GM21367 (cell line): ENCODE data around the gene CSRNP3.
"Not testable (repeated sequence)": the region's sequence is repeated elsewhere in the genome, so short reads cannot be mapped to it uniquely, and the experiment has no call there.

ENCODE experiments used
- ATAC-seq: cut with Tn5 transposase; IDR thresholded peaks from one replicate; pipeline ENCODE4 v1.9.1; 2021; ENCODE audit not compliant: unreplicated experiment

Gene CSRNP3

DNA sequence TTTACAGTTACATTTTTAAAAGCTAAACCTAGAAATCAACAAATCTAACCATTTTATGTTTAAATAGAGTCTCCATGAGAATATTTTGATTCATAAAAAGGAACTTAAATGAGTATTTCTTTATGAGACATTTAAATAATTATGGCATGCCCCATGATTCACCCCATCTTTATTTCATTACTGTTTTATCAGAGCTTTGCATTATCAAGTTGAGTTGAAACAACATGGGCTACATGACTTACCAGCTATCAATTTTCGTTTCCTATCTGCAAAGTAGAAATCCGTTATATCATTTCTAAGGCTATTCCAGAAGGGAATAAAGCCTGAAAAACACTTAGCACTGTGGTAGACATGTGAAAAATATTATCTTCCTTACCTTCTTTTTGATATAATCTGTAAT is 163.1 kb downstream of the CSRNP3 start:
- ATAC-seq: no peak

- ATAC-seq: no peak
These were observed 163.9 kb downstream of the CSRNP3 start for GRCh38 chr2:165633431-165633830.

DNA sequence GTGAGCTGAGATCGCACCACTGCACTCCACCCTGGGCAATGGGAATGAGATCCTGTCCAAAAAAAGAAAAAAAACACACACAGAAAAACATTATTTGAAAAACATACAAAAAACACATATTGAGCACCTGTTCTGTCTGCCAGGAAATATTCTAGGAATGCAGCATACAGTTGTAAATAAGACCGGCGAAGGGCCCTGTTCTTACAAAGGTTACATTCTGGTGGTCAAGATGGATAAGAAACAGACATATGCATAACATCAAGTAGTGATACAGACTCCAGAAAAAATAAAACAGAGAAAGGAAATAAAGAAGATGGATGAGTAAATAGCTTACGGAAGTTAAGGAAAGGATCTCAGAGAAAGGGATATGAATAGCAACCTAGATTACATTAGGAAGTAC is 164.8 kb downstream of the CSRNP3 start:
- no peak for ATAC-seq

DNA sequence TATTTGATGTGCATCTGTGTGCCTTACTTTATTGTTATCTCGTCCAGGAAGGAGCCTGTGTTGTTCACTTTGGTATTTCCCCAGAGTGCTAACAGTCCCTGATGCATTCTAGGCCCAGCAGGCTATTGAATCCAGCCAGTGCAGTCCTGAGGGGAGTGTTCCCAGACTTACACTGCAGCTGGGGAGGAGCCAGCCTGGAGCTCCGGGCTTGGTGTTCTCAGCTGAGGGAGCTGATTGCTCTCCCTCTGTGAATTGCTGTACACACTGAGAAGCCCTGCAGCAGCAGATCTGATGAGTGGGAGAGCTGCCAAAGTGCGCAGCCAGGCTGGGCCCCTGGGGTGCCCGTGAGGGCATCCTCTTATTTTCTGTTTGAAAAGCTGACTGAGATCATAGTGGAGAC is 165.4 kb downstream of the CSRNP3 start:
- no peak for ATAC-seq

DNA sequence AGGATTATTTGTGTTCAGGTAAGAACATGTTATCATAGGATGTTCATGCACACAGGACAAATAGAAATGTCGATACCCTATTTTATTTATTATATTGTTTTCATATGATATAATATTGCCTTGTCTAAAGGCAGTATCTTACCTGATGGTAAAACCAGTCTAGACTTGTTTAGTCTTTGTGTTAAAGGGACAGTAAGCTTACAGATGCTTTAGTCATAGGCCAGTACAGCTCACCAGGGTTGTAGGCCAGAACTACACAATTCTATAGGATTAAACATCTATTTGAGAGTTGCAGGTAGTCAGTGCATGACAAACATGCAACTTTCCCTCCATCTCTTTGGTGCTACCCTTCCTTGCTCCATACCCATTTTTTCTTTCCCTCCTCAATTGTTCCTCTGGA is 166.0 kb downstream of the CSRNP3 start:
- ATAC-seq: no peak

DNA sequence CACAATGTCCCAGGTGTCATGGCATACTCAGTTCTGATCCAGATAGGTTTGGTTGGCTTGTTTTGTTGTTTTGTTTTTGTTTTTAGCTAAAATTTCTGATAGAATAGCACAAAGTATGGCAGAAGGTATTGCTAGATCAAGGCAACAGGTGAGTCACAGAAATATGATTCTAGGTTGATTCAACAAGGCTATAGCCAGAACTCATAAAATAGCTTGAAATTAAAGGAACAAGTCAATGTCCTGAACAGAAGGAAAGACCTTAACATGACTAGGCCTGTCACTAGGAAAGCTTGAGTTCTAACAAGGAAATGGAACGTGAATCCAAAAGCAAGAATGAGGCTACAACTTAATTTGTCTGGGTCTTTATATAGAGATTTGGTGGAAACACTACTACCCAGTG is 167.5 kb downstream of the CSRNP3 start:
- ATAC-seq: no peak

DNA sequence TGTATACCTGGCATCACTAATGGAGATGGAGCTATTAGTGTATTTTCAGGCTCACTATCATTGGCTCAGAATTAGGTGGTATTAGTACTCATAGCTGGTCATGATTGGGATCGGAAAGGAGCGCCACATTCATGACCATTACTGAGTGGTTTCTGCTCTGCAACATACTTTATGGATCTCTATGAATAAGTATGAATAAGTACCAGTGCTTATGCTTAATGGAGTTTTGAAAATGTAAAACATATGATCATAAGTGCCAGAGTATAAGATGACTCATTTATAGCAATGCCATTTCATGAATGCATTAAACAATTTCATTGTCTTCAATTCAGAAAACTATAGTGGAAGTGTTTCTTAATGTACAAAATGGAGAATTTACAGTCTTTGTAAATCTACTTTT is 167.9 kb downstream of the CSRNP3 start:
- no peak for ATAC-seq

DNA sequence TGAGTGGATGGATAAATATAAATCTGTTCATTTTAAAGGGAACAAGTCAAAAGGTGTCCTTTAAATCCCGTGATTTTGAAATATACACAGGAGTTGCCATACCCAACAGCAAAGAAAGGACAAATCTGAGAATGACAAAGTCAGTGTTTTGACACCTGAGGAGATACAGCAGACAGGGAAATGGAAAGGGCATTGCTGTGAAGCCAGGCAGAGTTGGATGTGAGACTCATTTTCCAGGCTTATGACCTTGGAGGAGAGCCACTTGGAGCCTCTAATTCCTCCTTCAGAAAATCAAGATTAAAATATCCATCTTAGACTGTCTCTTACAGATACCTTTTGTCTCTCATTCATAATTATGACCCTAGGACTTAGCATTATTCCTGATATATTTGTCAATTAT is 170.0 kb downstream of the CSRNP3 start:
- no peak for ATAC-seq

DNA sequence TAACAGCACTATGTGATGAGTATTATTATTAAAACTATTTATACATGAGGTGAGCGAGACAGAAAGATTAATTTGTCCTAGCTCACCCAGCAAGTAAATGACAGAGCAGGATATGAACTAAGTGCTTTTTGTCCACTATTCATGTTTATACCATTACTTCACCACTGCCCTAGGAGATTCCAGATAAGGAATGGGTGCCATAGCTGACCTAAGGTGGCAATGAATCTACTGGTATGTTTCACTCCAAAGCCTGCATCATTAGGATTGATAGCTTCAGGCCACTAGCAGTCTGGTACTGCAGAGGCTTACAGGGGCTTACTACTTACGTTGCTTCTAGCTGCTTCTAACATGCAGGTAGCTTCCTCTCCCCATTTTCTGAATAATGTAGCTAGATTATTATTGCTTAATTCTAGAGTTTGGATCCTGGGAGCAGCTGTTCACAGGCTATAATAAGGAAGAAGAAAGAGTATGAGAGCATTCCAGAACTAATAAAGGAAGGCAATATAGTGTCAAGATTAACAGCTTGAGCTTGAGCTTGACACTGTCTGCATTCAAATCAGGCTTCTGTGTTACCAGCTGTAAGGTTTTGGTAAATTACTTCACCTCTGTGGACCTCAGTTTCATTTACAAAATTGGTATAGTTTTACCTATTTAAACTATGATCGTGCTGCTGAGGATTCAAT is 170.9 kb downstream of the CSRNP3 start:
- ATAC-seq: no peak

DNA sequence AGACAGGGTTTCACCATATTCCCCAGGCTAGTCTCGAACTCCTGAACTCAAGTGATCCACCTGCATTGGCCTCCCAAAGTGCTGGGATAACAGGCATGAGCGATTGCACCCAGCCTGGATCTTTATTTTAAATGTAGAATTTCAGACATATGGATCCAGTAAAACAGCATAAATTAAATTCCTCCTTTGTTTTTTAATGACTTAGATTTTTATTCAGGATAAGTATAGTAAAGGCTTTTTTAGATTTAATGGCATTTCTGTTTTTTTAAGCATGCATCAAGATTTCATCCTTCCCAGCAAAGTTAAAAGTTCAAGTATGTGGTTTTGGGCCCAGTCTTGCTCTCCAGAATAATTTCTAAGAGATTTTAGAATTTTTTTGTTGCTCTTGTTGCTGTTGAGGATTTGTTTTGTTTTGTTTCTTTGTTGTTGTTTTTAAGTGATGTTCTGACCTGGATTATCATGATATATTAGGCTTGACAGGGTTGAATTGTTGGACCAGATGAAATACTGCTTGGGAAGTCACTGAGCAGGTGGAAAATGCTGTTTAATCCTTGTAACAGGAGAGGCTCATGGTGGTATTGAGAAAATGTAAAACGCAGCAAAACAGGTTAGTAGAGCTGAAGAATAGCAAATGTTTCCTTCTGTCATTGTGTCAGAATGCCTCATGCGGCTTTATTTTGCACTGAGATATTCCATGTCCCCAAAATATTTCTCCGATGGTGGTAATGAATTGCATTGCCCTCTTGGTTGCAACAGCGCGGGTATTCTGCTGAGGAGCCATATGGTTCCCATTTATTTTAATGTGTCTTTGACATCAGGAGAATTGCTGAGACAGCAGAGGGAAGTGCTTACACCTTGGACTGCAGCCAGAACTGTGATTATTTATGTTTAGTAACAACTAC is 176.7 kb downstream of the CSRNP3 start:
- no peak for ATAC-seq

GRCh38 chr2:165647409-165647808 is 177.9 kb downstream of the CSRNP3 start:
- no peak for ATAC-seq

DNA sequence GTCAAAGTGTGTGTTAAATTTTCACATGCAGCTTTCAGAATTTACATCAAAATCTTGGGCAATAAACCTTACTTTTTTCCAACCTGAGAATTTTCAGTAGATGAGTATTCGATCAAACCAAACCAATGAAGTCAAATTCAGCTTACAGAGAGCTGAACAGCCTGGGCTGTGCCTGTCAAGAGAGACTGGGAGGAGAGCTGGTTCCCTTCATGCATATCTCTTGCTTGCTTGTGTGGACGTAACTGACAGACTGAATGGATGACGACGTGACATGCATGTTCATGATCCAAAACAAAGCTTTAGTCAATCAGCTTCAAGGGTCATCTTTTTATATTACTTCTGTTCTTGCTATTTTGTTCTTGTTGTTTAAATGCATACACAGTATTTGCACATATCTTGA is 179.3 kb downstream of the CSRNP3 start:
- ATAC-seq: no peak

DNA sequence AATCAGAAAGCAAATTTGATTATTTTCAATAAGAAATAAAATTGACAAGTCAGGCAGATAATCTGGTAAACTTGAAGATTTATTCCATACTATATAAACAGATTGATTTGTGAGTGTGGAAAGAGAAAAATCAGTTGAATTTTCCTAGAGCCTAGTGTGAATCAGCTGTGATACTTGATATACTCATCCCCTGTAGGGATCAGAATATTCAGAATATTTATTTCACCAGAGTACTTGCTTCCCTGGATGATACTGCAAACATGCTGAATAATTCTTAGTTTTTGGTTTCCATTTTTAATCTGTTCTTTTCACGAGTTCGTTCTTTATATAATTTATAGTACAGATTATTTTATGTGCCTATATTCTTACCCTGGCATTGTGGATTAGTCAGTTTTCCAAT is 181.7 kb downstream of the CSRNP3 start:
- no peak for ATAC-seq

DNA sequence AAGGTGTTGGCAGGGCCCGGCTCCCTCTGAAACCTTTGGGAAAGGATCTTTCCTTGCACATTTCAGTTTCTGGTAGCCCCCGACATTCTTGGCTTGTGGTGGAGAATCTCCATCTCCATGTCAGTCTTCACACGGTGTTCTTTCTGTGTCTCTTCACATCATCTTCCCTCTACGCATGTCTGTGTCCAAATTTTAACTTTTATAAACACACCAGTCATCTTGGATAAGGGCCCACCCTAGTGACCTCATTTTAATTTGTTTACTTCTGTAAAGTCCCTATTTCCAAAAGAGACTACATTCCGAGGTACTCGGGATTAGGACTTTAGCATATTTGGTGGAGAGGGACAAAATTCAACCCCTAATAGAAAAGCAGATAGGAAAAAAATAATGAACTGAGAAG is 186.2 kb downstream of the CSRNP3 start:
- ATAC-seq: no peak

DNA sequence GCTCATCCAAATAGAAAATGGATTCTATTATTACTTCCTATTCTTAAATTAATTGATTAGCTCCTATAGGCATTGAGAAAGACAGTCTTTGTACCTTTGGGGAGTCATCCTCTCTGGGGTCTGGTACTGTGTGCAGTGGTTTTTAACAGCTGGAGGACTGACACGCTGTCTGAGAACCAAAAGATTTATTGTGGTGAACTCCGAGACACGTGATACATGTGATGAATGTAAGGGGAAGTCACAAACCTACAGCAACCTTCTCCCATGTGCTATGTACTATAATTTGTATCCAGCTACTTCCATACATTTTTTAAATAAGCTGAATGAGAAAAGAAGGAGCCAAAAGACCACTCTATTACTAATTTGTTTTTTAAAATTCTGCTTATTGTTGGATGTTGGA is 190.9 kb downstream of the CSRNP3 start:
- ATAC-seq: peak; percentile 72

GRCh38 chr2:165662720-165663119 is 193.2 kb downstream of the CSRNP3 start:
- no peak for ATAC-seq

GRCh38 chr2:165665614-165666013 is 196.1 kb downstream of the CSRNP3 start:
- ATAC-seq: no peak

GRCh38 chr2:165666073-165666472 is 196.6 kb downstream of the CSRNP3 start:
- not testable (repeated sequence) for ATAC-seq

DNA sequence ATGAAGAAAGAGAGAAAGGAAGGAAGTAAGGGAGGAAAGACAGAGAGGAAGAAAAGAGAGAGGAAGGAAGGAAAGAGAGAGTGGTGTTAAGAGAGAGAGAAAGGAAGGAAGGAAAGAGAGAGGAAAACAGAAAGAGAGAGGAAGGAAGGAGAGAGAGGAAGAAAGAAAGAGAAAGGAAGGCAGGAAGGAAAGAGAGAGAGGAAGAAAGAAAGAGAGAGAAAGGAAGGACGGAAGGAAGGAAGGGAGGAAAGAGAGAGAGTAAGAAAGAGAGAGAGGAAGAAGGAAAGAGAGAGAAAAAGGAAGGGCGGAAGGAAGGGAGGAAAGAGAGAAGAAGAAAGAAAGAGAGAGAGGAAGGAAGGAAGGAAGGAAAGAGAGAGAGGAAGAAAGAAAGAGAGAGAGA is 197.1 kb downstream of the CSRNP3 start:
- ATAC-seq: no peak

GRCh38 chr2:165667375-165667774 is 197.9 kb downstream of the CSRNP3 start:
- ATAC-seq: no peak

GRCh38 chr2:165674780-165675179 is 205.3 kb downstream of the CSRNP3 start:
- no peak for ATAC-seq

DNA sequence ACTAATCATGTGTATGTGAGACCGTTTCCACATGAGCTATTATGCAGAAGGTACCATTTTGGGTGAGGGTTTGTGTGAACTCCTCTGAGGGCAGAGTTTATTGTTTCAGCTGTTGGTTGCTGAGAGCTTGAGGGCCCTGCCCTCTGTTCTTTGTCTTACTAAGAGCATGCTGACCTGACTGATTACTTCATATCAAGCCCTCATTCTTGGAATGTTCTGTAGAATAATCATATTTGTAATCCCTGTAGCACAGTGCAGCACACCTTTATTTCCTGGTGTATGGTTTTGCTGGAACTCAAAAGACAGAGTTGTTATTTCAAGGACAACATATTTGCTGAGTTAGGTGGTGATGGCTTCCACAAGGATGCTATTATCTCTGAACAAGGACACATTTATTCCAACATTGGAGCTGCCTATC is 206.1 kb downstream of the CSRNP3 start:
- ATAC-seq: no peak
